Measurements from ENCODE around the gene EYA2. TPM values are rescaled to one million over a fixed set of nuclear protein-coding genes. Genes with fewer than 3 reads are reported as not detected.

Gene EYA2
- total and polyA plus RNA-seq, 2 donors (not counting 1 experiment from before 2014, with no cell fraction given): 1.1 to 2.8 TPM

DNA sequence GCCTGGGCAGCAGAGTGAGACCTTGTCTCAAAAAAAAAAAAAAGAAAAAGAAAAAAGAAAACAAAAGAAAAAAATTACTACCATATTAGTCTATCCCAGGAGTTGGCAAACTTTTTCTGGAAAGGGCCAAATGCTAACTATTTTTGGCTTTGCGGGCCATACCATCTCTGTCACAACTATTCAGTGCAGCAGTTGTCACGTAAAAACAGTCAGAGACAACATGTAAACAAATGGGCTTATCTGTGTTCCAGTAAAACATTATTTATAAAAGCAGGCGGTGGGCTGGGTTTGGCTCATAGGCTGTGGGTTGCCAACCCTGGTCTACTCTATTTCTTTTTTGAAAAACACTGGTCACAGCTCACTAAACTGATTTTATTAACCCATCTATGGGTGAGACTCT, 53.4 kb downstream of the EYA2 start:
- H3K27ac Mint-ChIP-seq: no peak overlapping the region
- H4K20me1 ChIP-seq (ENCODE audit: control insufficient read depth, insufficient read depth, low read length, poor library complexity, severe bottlenecking): no peaks in the 10 kb centered on the region
- ChIA-PET CTCF (no interaction called here), POLR2A (no interaction called here)
- no peaks in the 10 kb centered on the region for H3K4me1 ChIP-seq (ENCODE audit: control insufficient read depth in 2 of 2, insufficient read depth in 2 of 2, low read length in 2 of 2)
- DNase-seq (no peak), ATAC-seq (ENCODE audit: low read depth) (no peak)
- peaks cover 7% of the 10 kb centered on the region for H3K27me3 Mint-ChIP-seq
- no peaks in the 10 kb centered on the region for H3K79me2 ChIP-seq (ENCODE audit: control insufficient read depth, insufficient read depth, low read length)
- H3K4me1 Mint-ChIP-seq: no peaks in the 10 kb centered on the region
- H3K9ac ChIP-seq (ENCODE audit: low read length): no peak overlapping the region
- no peak for TF ChIP-seq EZH2 (IDR thresholded peaks at IDR 0.05; ENCODE audit: borderline replicate concordance, insufficient read depth, low read depth, low read length, poor library complexity, severe bottlenecking)
- no peak for TF ChIP-seq CTCF (IDR thresholded peaks at IDR 0.05)
- H3K27ac ChIP-seq (ENCODE audit: low read length in 2 of 2): no peak overlapping the region
- H3K27me3 ChIP-seq (replicated peaks in 1 of 4; ENCODE audit: control extremely low read depth in 1 of 4, control insufficient read depth in 3 of 4, insufficient read depth in 4 of 4, low read length in 3 of 4): peaks cover 0 to 2% (median 0%) of the 10 kb centered on the region in 4 experiments
- H3K9me3 Mint-ChIP-seq (ENCODE audit: insufficient read depth): no peaks in the 10 kb centered on the region
- no peak overlapping the region for H3K4me3 Mint-ChIP-seq
- no peaks in the 10 kb centered on the region for H3K9me3 ChIP-seq (ENCODE audit: control extremely low read depth in 1 of 3, control insufficient read depth in 2 of 3, insufficient read depth in 1 of 3, low read length in 2 of 3)
- WGBS (ENCODE audit: insufficient coverage): 83% methylated on average over 2 of the region's 3 CpGs
- H3K36me3 ChIP-seq (replicated peaks in 1 of 2; ENCODE audit: control extremely low read depth in 1 of 2, control insufficient read depth in 1 of 2, extremely low read depth in 1 of 2, insufficient read depth in 2 of 2, low read length in 1 of 2): no peaks in the 10 kb centered on the region
- no peak overlapping the region for H3K4me2 ChIP-seq (replicated peaks; ENCODE audit: low read depth, low read length, poor library complexity, severe bottlenecking)
- intact Hi-C loops (cut with micrococcal nuclease): no loop called here
- H3K4me3 ChIP-seq (ENCODE audit: control extremely low read depth in 1 of 5, extremely low read depth in 1 of 5, insufficient read depth in 1 of 5, low read depth in 2 of 5, low read length in 4 of 5): no peak overlapping the region
- H2AFZ ChIP-seq (ENCODE audit: insufficient read depth, low read depth, low read length, poor library complexity, severe bottlenecking): no peak overlapping the region

DNA sequence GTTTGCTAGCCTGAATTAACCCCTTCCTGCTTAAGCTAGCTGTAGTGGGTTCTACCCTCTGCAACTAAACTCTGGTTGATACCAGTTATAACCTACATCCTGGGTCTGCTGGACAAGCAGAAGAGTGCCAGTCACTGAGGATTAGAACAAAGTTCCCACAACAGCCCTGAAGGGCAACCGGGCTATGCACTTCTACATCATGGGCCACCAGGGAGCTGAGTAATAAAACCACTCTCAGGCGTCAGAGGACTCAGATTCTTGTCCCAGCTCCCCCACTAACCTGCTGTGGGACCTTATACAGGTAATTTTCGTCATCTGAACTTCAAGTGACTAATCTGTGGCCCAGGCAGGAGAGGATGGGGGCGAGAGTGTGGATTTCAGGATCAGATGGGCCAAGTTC, 56.8 kb downstream of the EYA2 start:
- H3K9me3 Mint-ChIP-seq (ENCODE audit: insufficient read depth): peaks cover 2% of the 10 kb centered on the region
- Histone ChIP-seq H4K20me1 (ENCODE audit: control insufficient read depth, insufficient read depth, low read length, poor library complexity, severe bottlenecking) (no peaks in the 10 kb centered on the region), H3K27ac (ENCODE audit: low read length in 2 of 2) (no peak overlapping the region), H3K36me3 (replicated peaks in 1 of 2; ENCODE audit: control extremely low read depth in 1 of 2, control insufficient read depth in 1 of 2, extremely low read depth in 1 of 2, insufficient read depth in 2 of 2, low read length in 1 of 2) (no peaks in the 10 kb centered on the region), H3K4me1 (ENCODE audit: control insufficient read depth in 2 of 2, insufficient read depth in 2 of 2, low read length in 2 of 2) (no peaks in the 10 kb centered on the region), H3K79me2 (ENCODE audit: control insufficient read depth, insufficient read depth, low read length) (no peaks in the 10 kb centered on the region), H3K27me3 (replicated peaks in 1 of 4; ENCODE audit: control extremely low read depth in 1 of 4, control insufficient read depth in 3 of 4, insufficient read depth in 4 of 4, low read length in 3 of 4) (peaks cover 0 to 2% (median 0%) of the 10 kb centered on the region in 4 experiments), H3K4me2 (replicated peaks; ENCODE audit: low read depth, low read length, poor library complexity, severe bottlenecking) (no peak overlapping the region), H3K9me3 (ENCODE audit: control extremely low read depth in 1 of 3, control insufficient read depth in 2 of 3, insufficient read depth in 1 of 3, low read length in 2 of 3) (peaks cover 0 to 5% (median 0%) of the 10 kb centered on the region in 3 donors), H3K4me3 (ENCODE audit: control extremely low read depth in 1 of 5, extremely low read depth in 1 of 5, insufficient read depth in 1 of 5, low read depth in 2 of 5, low read length in 4 of 5) (no peak overlapping the region), H2AFZ (ENCODE audit: insufficient read depth, low read depth, low read length, poor library complexity, severe bottlenecking) (no peak overlapping the region), H3K9ac (ENCODE audit: low read length) (no peak overlapping the region)
- peaks cover 7% of the 10 kb centered on the region for H3K27me3 Mint-ChIP-seq
- no peak overlapping the region for H3K4me3 Mint-ChIP-seq
- DNase-seq (no peak), ATAC-seq (ENCODE audit: low read depth) (no peak)
- POLR2A ChIA-PET: no interaction called here
- no peaks in the 10 kb centered on the region for H3K4me1 Mint-ChIP-seq
- intact Hi-C loops (cut with micrococcal nuclease): no loop called here
- TF ChIP-seq CTCF (IDR thresholded peaks at IDR 0.05): no peak
- no peak for TF ChIP-seq EZH2 (IDR thresholded peaks at IDR 0.05; ENCODE audit: borderline replicate concordance, insufficient read depth, low read depth, low read length, poor library complexity, severe bottlenecking)
- WGBS (ENCODE audit: insufficient coverage): 53% methylated on average over 3 of the region's 4 CpGs
- no peak overlapping the region for H3K27ac Mint-ChIP-seq
- CTCF ChIA-PET: no interaction called here

Data from B cell (primary cell).